ENCODE measurements around the gene PHAF1.

The PHAF1 gene

DNA sequence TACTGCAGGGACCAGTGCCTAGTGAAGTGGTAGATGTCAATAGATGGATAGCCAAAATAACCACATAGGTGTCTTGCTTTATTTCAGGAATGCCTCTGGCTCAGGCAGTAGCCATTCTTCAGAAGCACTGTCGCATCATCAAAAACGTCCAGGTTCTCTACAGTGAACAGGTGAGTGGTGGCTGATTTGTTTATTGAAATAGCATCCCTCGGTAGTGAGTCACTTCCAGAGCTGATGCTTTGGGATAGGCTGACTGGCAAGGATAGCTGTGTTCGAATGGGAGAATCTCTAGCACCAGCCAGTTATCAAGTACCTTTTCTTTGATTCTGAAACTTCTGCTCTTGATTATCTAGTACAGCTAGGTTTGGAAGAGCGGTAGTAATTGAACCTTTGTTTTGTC lies 10.3 kb downstream of the PHAF1 start:
- TF ChIP-seq RAD21 (IDR thresholded peaks at IDR 0.05; ENCODE audit: low read depth), result no peak
- no peak for TF ChIP-seq ZBTB7A (IDR thresholded peaks at IDR 0.05; ENCODE audit: low read depth)
- no peak for TF ChIP-seq NFIC (IDR thresholded peaks at IDR 0.05)
- TF ChIP-seq TAF1 (IDR thresholded peaks at IDR 0.05; ENCODE audit: low read depth), result no peak
- no peak for TF ChIP-seq CEBPB (IDR thresholded peaks at IDR 0.05)
- TF ChIP-seq, protein P1, sequence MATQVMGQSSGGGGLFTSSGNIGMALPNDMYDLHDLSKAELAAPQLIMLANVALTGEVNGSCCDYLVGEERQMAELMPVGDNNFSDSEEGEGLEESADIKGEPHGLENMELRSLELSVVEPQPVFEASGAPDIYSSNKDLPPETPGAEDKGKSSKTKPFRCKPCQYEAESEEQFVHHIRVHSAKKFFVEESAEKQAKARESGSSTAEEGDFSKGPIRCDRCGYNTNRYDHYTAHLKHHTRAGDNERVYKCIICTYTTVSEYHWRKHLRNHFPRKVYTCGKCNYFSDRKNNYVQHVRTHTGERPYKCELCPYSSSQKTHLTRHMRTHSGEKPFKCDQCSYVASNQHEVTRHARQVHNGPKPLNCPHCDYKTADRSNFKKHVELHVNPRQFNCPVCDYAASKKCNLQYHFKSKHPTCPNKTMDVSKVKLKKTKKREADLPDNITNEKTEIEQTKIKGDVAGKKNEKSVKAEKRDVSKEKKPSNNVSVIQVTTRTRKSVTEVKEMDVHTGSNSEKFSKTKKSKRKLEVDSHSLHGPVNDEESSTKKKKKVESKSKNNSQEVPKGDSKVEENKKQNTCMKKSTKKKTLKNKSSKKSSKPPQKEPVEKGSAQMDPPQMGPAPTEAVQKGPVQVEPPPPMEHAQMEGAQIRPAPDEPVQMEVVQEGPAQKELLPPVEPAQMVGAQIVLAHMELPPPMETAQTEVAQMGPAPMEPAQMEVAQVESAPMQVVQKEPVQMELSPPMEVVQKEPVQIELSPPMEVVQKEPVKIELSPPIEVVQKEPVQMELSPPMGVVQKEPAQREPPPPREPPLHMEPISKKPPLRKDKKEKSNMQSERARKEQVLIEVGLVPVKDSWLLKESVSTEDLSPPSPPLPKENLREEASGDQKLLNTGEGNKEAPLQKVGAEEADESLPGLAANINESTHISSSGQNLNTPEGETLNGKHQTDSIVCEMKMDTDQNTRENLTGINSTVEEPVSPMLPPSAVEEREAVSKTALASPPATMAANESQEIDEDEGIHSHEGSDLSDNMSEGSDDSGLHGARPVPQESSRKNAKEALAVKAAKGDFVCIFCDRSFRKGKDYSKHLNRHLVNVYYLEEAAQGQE (IDR thresholded peaks at IDR 0.05; ENCODE audit: low read depth), result no peak

DNA sequence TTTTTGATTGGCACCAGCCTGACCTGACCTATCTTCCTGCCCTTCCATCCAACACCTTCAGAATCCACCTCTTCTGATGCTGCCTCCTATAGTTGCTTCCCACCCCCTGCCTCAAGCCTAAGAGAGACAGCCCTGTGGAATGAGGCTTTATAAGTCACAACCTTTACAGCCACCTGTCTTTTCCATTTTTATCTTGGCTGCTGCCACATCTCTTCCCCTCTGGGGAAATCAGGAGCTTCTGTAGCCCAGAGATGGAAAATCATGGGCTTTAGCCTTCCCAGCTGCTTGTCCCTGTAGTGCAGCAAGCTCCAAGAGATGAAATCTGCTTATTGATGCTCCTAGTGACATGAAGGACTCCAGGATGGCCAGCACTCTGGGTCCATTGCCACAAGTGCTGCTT lies 18.7 kb downstream of the PHAF1 start:
- TF ChIP-seq FOXM1 (IDR thresholded peaks at IDR 0.05; ENCODE audit: borderline replicate concordance, low read depth) (no peak), TCF12 (IDR thresholded peaks at IDR 0.05; ENCODE audit: low read depth) (no peak), TAF1 (IDR thresholded peaks at IDR 0.05; ENCODE audit: low read depth) (no peak)
- TF ChIP-seq, protein P2, sequence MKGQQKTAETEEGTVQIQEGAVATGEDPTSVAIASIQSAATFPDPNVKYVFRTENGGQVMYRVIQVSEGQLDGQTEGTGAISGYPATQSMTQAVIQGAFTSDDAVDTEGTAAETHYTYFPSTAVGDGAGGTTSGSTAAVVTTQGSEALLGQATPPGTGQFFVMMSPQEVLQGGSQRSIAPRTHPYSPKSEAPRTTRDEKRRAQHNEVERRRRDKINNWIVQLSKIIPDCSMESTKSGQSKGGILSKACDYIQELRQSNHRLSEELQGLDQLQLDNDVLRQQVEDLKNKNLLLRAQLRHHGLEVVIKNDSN (IDR thresholded peaks at IDR 0.05), result no peak
- TF ChIP-seq, protein P3, sequence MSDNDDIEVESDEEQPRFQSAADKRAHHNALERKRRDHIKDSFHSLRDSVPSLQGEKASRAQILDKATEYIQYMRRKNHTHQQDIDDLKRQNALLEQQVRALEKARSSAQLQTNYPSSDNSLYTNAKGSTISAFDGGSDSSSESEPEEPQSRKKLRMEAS (IDR thresholded peaks at IDR 0.05), result no peak

DNA sequence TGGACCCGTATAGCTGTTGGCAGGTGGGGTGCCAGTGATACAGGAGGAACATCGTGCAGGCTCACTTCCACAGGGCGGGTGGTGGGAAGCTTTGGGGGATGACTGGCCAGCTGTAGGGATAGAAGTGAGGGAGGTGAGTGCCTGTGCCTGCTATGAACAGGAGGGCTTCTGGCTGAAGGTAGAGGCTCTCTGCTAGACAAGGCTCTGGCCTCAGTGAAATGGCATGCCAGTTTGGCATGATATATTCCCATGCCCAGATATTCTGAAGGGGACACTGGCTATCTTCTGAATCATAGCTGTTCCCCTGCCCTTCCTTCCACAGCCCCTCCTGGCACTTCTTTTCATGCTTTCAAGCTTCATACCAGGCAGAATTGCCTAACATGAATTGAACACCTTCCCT lies 19.1 kb downstream of the PHAF1 start:
- TF ChIP-seq TCF12 (IDR thresholded peaks at IDR 0.05; ENCODE audit: low read depth) (no peak), EGR1 (IDR thresholded peaks at IDR 0.05) (no peak)

DNA sequence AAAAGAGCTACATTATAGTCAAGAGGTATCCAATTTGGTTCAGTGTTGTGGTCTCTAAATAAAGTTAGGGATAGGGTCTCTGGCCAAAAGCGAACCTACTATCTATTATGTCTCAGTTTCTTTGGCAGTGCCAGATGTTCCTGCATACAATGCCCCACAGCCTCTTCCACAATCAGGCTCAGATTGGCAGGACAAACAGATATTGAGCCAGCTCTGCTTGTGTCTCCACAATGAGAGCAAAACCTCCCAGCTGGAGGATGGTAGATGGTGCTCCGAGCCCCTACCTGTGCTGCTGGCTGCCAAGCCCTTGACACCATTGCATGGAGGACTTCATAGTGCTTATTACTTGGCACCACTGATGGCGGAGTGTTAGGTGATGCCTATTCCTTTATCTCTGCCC lies 19.7 kb downstream of the PHAF1 start:
- TF ChIP-seq NFIC (IDR thresholded peaks at IDR 0.05) (no peak), EGR1 (IDR thresholded peaks at IDR 0.05) (no peak), CREB1 (IDR thresholded peaks at IDR 0.05; ENCODE audit: low read depth) (no peak), CEBPB (IDR thresholded peaks at IDR 0.05) (no peak), RAD21 (IDR thresholded peaks at IDR 0.05; ENCODE audit: low read depth) (no peak), TAF1 (IDR thresholded peaks at IDR 0.05; ENCODE audit: low read depth) (no peak), TCF12 (IDR thresholded peaks at IDR 0.05; ENCODE audit: low read depth) (no peak), ZBTB7A (IDR thresholded peaks at IDR 0.05; ENCODE audit: low read depth) (no peak), TEAD4 (IDR thresholded peaks at IDR 0.05) (no peak), YY1 (IDR thresholded peaks at IDR 0.05; ENCODE audit: low read depth) (no peak), EP300 (IDR thresholded peaks at IDR 0.05; ENCODE audit: borderline replicate concordance) (no peak), FOXM1 (IDR thresholded peaks at IDR 0.05; ENCODE audit: borderline replicate concordance, low read depth) (no peak)
- TF ChIP-seq, protein P2 (IDR thresholded peaks at IDR 0.05), result no peak
- TF ChIP-seq, protein P3 (IDR thresholded peaks at IDR 0.05), result no peak
- TF ChIP-seq, protein P1 (IDR thresholded peaks at IDR 0.05; ENCODE audit: low read depth), result no peak

DNA sequence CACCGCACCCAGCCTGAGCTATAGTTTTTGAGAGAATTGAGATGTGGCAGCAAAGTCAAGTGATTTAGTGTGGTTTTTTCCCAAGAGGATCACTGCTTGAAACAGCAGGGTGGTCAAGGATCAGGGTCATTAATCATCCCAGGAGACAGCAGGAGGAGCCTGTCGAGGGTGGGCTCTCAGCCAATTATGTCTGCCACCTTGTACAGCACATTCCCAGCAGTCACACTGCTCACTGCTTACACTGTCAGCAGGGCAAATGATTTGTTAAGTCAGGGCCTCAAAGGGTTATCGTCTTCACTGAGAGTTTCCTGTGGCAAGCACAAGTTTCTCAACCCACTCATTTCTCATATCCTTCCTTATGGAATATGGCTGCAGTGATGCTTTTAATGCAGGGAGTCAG lies 27.9 kb downstream of the PHAF1 start:
- TF ChIP-seq, protein P3 (IDR thresholded peaks at IDR 0.05), result no peak
- no peak for TF ChIP-seq ZBTB7A (IDR thresholded peaks at IDR 0.05; ENCODE audit: low read depth)
- no peak for TF ChIP-seq YY1 (IDR thresholded peaks at IDR 0.05; ENCODE audit: low read depth)
- no peak for TF ChIP-seq EP300 (IDR thresholded peaks at IDR 0.05; ENCODE audit: borderline replicate concordance)
- TF ChIP-seq CEBPB (IDR thresholded peaks at IDR 0.05), result no peak
- TF ChIP-seq TAF1 (IDR thresholded peaks at IDR 0.05; ENCODE audit: low read depth), result no peak
- TF ChIP-seq, protein P1 (IDR thresholded peaks at IDR 0.05; ENCODE audit: low read depth), result no peak
- no peak for TF ChIP-seq TCF12 (IDR thresholded peaks at IDR 0.05; ENCODE audit: low read depth)
- TF ChIP-seq TEAD4 (IDR thresholded peaks at IDR 0.05), result no peak
- TF ChIP-seq FOXM1 (IDR thresholded peaks at IDR 0.05; ENCODE audit: borderline replicate concordance, low read depth), result no peak
- no peak for TF ChIP-seq CREB1 (IDR thresholded peaks at IDR 0.05; ENCODE audit: low read depth)
- TF ChIP-seq RAD21 (IDR thresholded peaks at IDR 0.05; ENCODE audit: low read depth), result no peak
- TF ChIP-seq NFIC (IDR thresholded peaks at IDR 0.05), result no peak
- TF ChIP-seq, protein P2 (IDR thresholded peaks at IDR 0.05), result no peak
- no peak for TF ChIP-seq EGR1 (IDR thresholded peaks at IDR 0.05)

Data from Ishikawa (cell line).